Activated CD8-positive, alpha-beta memory T cell treated with anti-CD3 and anti-CD28 coated beads for 24 hours (primary cell): Measurements from ENCODE around the gene ITPRID2.

Experiments
- DNase-seq: peaks from one replicate; pipeline ENCODE4 v3.0.0-alpha.2; 2020

The ITPRID2 gene

GRCh38 chr2:181962142-181962541 lies 70.6 kb downstream of the ITPRID2 start:
- DNase-seq: no peak

GRCh38 chr2:181970160-181970794 lies 78.7 kb downstream of the ITPRID2 start:
- DNase-seq: no peak

DNA sequence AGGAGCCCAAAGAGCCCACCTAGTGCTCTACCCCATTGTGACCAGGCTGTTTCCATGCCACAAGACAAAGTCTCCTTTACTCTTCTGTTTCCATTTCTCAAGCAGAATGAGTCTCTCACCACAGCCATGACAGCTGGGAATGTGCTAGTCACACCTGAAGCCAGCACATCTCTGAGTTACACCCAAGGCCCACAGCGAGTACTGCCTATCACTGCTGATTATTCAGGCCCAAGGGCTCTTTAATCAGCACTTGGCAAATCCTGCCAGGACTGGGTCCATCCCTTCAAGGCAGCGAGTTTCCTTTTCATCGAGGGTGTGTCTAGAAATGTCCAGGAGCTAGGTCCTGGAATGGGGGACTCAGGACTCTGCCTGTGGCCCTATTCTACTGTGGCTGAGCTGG lies 79.5 kb downstream of the ITPRID2 start:
- no peak for DNase-seq

DNA sequence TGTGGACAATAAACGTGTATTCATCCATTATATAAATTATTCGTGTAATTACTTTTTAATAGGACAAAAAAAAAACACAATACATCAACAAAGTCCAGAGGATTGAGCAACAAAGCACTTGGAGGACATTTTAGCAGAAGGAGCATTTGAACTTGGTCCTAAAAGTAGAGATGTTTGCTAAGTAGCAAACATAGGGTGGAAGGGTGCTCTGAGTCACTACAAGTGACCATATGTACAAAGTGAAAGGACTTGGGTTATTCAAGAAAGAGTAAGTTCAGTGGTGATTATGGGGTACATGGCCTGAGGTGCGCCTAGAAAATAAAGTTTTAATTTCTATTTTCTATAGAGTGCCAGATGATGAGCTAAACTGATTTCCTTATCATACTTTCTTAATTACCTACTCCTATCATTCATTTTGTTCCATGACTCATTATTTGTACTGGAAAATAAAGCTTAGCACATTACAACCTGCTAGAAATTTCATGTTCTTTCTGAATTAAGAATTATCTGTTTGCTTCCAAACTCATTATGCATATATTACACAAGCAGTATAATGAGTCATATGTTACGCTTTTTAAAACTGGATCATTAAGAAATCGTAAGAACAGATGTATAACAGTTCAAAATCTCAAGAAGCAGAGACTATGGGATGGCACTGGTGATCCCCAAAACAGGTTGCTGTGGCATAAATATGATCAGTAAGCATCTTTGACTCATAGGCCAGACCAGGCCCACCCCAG lies 81.1 kb downstream of the ITPRID2 start:
- DNase-seq: no peak

- DNase-seq: no peak
Observed at GRCh38 chr2:181973171-181973783, 81.7 kb downstream of the ITPRID2 start.

GRCh38 chr2:181977661-181978350 lies 86.3 kb downstream of the ITPRID2 start:
- no peak for DNase-seq

DNA sequence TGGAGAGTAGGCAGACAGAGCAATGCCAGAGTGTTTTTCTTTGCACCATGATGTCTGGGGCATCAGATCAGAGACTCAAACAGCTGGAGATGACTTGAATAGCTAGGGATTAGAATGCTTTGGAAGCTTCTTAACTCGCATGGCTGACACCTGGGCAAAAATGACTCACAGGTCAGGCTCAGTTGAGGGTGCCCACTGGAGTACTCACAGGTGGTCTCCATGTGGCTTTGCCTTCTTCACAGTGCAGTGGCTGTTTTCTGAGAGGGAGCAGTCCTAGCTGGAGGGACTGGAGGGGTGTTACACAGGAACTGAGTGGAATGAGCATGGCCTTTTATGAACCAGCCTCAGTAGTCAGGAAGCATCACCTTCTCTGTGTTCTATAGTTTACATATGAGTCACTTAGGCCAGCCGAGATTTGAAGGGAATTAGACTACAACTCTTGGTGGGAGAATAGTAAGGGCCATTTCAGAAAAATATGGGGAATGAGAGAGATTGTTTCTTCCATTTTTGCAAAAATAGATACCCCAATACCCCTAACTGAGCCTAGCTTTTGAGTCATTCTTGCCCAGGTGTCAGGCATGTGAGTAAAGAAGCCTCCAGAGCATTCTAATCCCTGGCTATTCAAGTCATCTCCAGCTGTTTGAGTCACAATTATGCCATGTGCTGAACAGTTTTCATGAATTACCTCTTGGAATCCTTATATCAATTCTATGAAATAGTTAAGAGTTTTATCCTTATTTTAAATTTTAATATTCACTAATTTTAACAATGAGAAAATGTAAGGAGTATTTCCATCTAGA lies 87.0 kb downstream of the ITPRID2 start:
- DNase-seq: no peak
